PFSK-1 (cell line): ENCODE results near the gene NEURL1B.

ENCODE experiments used
- FOXP2 ChIP-seq: optimal IDR thresholded peaks from 2 replicates; pipeline ENCODE3; 2011; ENCODE audit warnings: borderline replicate concordance, control low read depth, inconsistent platforms; ENCODE audit not compliant: insufficient read depth; ENCODE audit errors: extremely low read length, extremely low read depth
- POLR2AphosphoS5 ChIP-seq: IDR thresholded peaks from 2 replicates; pipeline ENCODE4 v1.6.1; 2012; ENCODE audit warnings: low read depth, mild to moderate bottlenecking, control low read depth, low read length, moderate library complexity
- REST ChIP-seq, 2 experiments: IDR thresholded peaks; 2 replicates each; pipeline versions ENCODE4 v1.6.1 to v1.8.0; 2011 to 2012; ENCODE audit warnings: low read depth in 2 of 2, low read length in 2 of 2, control low read depth in 1 of 2, inconsistent platforms in 1 of 2, mild to moderate bottlenecking in 1 of 2, moderate library complexity in 1 of 2; ENCODE audit not compliant: insufficient read depth in 1 of 2
- SIN3A ChIP-seq: IDR thresholded peaks from 2 replicates; pipeline ENCODE4 v1.6.1; 2012; ENCODE audit warnings: mild to moderate bottlenecking, low read length, moderate library complexity, borderline replicate concordance; ENCODE audit not compliant: insufficient read depth
- TAF1 ChIP-seq: IDR thresholded peaks from 2 replicates; pipeline ENCODE4 v1.6.1; 2012; ENCODE audit warnings: low read length, control low read depth, borderline replicate concordance; ENCODE audit not compliant: insufficient read depth

NEURL1B gene

GRCh38 chr5:172699999-172700364, 58.9 kb downstream of the NEURL1B start:
- TF ChIP-seq SIN3A (no peak), FOXP2 (no peak), POLR2AphosphoS5 (no peak), REST (IDR thresholded peaks at IDR 0.05; ENCODE audit: insufficient read depth in 1 of 2, low read depth in 2 of 2, low read length in 2 of 2) (no peak), TAF1 (no peak)

GRCh38 chr5:172700365-172701290, 59.6 kb downstream of the NEURL1B start:
- TF ChIP-seq TAF1 (no peak), POLR2AphosphoS5 (no peak), SIN3A (no peak), REST (IDR thresholded peaks at IDR 0.05; ENCODE audit: insufficient read depth in 1 of 2, low read depth in 2 of 2, low read length in 2 of 2) (no peak), FOXP2 (no peak)

GRCh38 chr5:172701291-172701656, 60.2 kb downstream of the NEURL1B start:
- TF ChIP-seq REST (IDR thresholded peaks at IDR 0.05; ENCODE audit: insufficient read depth in 1 of 2, low read depth in 2 of 2, low read length in 2 of 2) (no peak), FOXP2 (no peak), TAF1 (no peak), SIN3A (no peak), POLR2AphosphoS5 (no peak)

- TF ChIP-seq FOXP2 (no peak), TAF1 (no peak), POLR2AphosphoS5 (no peak), REST (IDR thresholded peaks at IDR 0.05; ENCODE audit: insufficient read depth in 1 of 2, low read depth in 2 of 2, low read length in 2 of 2) (no peak), SIN3A (no peak)
Observed at GRCh38 chr5:172703952-172704351, 62.9 kb downstream of the NEURL1B start.

- TF ChIP-seq POLR2AphosphoS5 = no peak
- TF ChIP-seq SIN3A = no peak
- TF ChIP-seq FOXP2 = no peak
- no peak for TF ChIP-seq TAF1
- TF ChIP-seq REST (IDR thresholded peaks at IDR 0.05; ENCODE audit: insufficient read depth in 1 of 2, low read depth in 2 of 2, low read length in 2 of 2) = no peak
Observed at GRCh38 chr5:172705576-172706084, 64.6 kb downstream of the NEURL1B start.
